GM18507 (cell line): ENCODE data around the gene SYPL1.
"Not testable (repeated sequence)": the region's sequence is repeated elsewhere in the genome, so short reads cannot be mapped to it uniquely, and the experiment has no call there.

Experiments
- DNase-seq: peaks from one replicate; pipeline ENCODE4 v3.0.0; 2011; ENCODE audit warnings: low read depth; ENCODE audit not compliant: insufficient read length; ENCODE audit errors: extremely low spot score
- FAIRE-seq: peaks from 2 replicates; lab custom pipeline; 2011; peaks lifted over from hg19 to GRCh38; lab: Jason Lieb, UNC

Gene SYPL1

GRCh38 chr7:106112118-106112971, at the start of gene SYPL1:
SYPL1 (minus strand) TSS chr7:106112312; CDS start chr7:106112208, 104 bp downstream.
- FAIRE-seq (peak; percentile 84), DNase-seq (peak; percentile 72)

GRCh38 chr7:106155027-106155426, 42.9 kb upstream of the SYPL1 start:
- peak; percentile 53 for FAIRE-seq
- no peak for DNase-seq

- FAIRE-seq = peak; percentile 85
These were observed 41.9 kb upstream of the SYPL1 start for GRCh38 chr7:106153891-106154449.

DNA sequence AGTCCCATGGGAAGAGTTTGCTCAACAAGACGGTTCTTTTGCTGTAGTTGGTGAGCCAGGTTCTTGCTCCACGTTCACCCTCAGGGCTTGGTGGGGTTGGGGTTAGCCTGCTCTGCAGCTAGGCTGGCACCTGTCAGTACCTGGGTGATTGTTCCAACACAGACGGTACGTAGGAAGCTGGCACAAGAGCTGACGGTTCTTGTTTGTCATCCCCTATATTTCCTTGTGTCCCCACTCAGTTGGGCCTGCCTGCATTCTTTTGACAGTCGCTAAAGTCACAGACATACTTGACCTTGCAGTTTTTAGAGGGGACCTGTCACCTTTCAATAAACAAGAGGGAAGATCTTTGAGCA, 40.2 kb upstream of the SYPL1 start:
- DNase-seq (no peak), FAIRE-seq (no peak)

More at GRCh38 chr7:106153891-106154449, 41.9 kb upstream of the SYPL1 start:
- peak; percentile 65 for DNase-seq

DNA sequence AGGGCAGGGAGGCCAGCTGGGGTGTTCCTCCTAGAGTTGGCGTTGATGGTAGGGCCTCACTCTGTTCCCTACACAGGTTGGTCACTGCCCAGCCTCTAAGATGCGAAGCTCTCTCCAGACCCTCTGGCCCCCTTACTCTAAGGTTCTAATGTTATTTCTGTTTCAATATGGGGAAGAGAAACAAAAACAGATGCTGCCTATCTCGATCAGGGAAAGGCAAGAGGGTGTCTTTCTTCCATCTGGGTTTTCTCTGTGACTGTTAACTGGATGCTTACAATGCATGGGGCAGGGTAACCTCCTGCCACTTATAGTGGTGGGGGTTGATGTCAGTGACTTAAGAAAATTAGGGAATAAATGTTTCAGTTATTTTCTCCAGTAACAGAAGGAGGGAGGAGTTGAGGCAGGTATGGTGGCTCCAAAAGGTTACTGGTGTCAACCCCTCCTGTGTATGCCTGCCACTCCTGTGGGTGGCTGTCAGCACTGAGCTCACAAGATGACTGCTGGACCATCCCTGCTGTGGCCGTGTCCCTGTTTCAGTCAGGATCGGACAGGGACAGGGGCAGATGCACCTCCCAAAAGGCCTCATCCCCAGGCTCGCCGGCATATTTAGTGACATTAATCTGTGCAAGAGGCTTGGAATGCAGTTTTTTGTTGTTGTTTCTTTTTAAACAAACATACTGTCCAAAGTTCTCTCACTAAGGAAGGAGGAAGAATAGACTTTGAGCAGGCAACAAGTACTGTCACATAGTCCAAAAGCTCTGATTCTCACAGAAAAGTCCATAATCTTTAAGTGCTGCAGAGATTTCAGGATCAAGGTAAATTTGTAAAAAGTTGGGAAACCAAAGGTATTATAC, 39.6 kb upstream of the SYPL1 start:
- no peak for DNase-seq
- no peak for FAIRE-seq

GRCh38 chr7:106143711-106144337, 31.7 kb upstream of the SYPL1 start:
- no peak for DNase-seq
- no peak for FAIRE-seq

DNA sequence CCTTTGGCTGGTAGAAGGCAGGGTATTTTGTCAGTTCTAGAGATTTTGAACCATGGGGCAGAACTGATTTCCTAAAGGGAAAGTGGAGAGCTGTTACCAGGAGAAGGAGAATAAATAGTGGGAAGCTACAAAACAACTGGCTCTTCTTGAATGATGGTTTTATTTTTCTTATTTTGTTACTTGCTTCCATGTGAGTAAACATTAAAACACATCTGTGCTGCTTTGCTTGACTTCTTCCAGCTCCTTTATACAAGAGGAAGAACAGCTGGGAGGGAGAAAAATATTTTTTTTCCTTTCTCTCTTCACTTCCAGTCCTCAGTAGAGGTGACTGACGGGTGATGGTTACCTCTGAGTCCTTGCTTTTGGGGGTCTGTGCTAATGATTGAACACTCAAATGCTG, 30.0 kb upstream of the SYPL1 start:
- DNase-seq (no peak), FAIRE-seq (no peak)

GRCh38 chr7:106140406-106141173, 28.5 kb upstream of the SYPL1 start:
- FAIRE-seq (no peak), DNase-seq (no peak)

GRCh38 chr7:106139265-106140251, 27.4 kb upstream of the SYPL1 start:
- FAIRE-seq (no peak), DNase-seq (no peak)

DNA sequence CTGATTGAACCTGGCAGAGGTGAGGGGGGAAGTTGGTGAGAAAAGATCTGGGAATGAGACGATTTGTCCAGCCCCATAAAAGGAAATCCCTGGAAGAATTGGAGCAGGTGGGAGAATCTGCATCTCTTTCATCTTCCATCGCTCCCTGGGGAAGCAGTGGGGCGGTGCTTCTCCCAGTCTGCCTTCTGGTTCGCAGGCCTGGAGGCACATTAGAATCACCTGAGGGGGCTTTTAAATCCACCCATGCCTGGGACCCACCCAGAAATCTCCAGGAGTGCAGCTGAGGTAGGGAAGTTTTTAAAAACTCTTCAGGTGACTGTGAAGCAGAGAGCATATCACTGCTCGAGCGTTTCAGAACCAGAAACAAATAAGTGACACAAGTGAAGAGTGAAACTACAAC, 26.7 kb upstream of the SYPL1 start:
- FAIRE-seq (no peak), DNase-seq (no peak)

DNA sequence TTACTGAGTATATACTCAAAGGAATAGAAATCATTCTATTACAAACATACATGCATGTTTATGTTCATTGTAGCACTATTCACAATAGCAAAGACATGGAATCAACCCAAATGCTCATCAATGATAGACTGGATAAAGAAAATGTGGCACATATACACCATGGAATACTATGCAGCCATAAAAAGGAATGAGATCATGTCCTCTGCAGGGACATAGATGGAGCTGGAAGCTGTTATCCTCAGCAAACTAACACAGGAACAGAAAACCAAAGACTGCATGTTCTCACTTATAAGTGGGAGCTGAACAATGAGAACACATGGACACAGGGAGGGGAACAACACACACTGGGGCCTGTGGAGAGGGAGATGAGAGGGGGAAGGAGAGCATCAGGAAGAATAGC, 26.1 kb upstream of the SYPL1 start:
- DNase-seq, FAIRE-seq: not testable (repeated sequence)

DNA sequence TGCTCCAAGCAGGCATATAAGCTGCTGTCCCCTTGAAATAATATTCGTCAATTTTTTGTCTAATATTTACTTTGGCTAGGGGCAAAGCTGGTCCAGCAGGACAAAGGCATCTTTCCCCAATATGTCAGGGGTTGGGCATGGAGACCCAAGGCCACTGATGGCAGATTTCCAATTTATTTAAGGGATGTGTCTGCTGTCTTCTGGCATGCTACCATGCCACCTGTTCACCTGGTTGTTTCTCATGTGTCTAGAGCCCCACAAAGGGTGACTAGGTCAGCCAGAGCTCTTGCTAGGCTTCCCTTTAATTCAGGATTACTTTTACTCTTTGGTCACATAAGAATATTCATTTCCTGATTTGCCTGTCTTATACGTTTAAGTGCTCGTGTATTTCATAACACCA, 22.1 kb upstream of the SYPL1 start:
- FAIRE-seq (no peak), DNase-seq (no peak)

GRCh38 chr7:106129291-106129690, 17.2 kb upstream of the SYPL1 start:
- no peak for DNase-seq
- FAIRE-seq = no peak

DNA sequence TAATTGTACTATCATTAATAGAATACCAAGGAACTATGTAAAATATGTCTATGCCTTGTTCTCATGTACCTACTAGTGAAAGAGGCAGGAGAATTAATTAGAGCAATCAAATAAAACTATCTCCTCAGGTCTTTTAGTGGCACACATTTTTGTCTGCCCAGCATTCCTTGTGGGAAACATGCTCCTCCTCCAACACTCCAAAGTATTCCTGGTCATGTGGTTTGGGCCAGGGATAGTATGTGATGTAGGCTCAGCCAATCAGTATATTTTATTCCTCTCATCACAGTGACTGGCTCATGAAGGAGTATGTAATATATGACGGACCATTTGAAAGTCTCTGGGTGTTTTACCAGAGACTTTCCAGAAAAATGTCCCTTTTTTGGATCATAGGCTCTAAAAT, 16.7 kb upstream of the SYPL1 start:
- FAIRE-seq (no peak), DNase-seq (no peak)

- FAIRE-seq (no peak), DNase-seq (no peak)
These were observed 16.1 kb upstream of the SYPL1 start for GRCh38 chr7:106127984-106128780.

DNA sequence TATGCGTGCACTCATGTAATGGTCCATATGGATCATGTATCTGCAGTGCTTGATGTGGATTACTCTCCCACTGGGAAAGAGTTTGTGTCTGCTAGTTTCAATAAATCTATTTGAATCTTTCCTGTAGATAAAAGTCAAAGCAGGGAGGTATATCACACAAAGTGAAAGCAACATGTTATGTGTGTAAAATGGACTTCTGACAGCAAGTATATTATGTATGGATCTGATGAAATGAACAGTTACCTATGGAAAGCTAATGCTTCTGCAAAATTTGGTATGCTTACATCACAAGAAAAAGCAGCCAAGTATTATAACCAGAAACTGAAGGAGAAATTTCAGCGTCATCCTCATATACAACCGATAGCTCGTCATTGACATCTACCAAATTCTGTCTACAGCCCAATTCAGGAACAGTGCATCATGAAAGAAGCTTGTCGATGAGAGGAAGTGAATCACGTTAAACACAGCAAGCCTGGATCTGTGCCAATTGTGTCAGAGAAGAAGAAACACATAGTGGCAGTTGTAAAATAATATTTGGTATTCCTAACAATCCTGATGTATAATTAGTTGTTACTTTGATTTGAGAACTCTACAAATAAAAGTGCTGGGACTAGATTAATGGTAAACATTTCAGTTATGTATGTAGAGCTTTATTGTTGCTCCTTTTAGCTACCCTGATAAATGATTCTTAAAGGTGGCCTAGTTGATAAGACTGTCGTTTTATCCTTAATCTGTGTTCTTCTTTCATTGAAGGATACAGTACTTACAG, 14.2 kb upstream of the SYPL1 start:
- FAIRE-seq (no peak), DNase-seq (no peak)

- no peak for DNase-seq
These were observed 13.3 kb upstream of the SYPL1 start for GRCh38 chr7:106125417-106125816.

More at GRCh38 chr7:106125417-106125816, 13.3 kb upstream of the SYPL1 start:
- FAIRE-seq = no peak
